Measurements from ENCODE around the gene HCK. TPM values are rescaled to one million over a fixed set of nuclear protein-coding genes. Genes with fewer than 3 reads are reported as not detected.

The HCK gene
- total and polyA plus RNA-seq, 7 experiments from 2014 or later, result 0.09 to 129 (median 1.4) TPM

- peaks cover 0 to 3% of the 10 kb centered on the region in 2 donors for H3K27me3 ChIP-seq (ENCODE audit: control insufficient read depth in 2 of 2, insufficient read depth in 2 of 2, low read length in 2 of 2)
- no peaks in the 10 kb centered on the region for H3K9me3 ChIP-seq (ENCODE audit: control insufficient read depth in 2 of 3, low read length in 3 of 3)
- POLR2A ChIA-PET, result no interaction called here
- CTCF ChIA-PET, result interaction anchor here (1.2 to 1.3 kb wide), 2 partner anchors 8 to 15 kb away, joined by 3 read pairs; no protein-coding TSS in a partner anchor
- ATAC-seq, result peak; percentile 61
- H3K27me3 Mint-ChIP-seq, result peaks cover 66 to 82% (median 71%) of the 10 kb centered on the region in 5 donors
- peaks cover 10 to 28% (median 23%) of the 10 kb centered on the region in 7 donors for H3K4me1 Mint-ChIP-seq
- no peak overlapping the region for H3K27ac Mint-ChIP-seq
- intact Hi-C loops (cut with micrococcal nuclease), result loop anchor here in 1 of 2 donors (1.0 to 10.0 kb wide), 5 partner anchors 13 to 354 kb away; partner anchors contain the start of genes PDRG1, PLAGL2, POFUT1 and TM9SF4
- H3K36me3 Mint-ChIP-seq, result peaks cover 0 to 9% (median 2%) of the 10 kb centered on the region in 5 donors
- DNase-seq, result peak in 8 of 9 donors; percentile 17 to 59 (median 36)
- peak overlapping the region; percentile 54 to 91 (median 82) for H3K4me3 Mint-ChIP-seq
- peak overlapping the region; percentile 48 for H3K4me3 ChIP-seq (ENCODE audit: low read length)
- H3K4me1 ChIP-seq (ENCODE audit: control insufficient read depth in 2 of 2, insufficient read depth in 2 of 2, low read length in 2 of 2), result peaks cover 0 to 6% of the 10 kb centered on the region in 2 donors
- no peak overlapping the region for H3K27ac ChIP-seq (ENCODE audit: low read depth, low read length)
- no peaks in the 10 kb centered on the region for H3K36me3 ChIP-seq (ENCODE audit: control insufficient read depth in 2 of 3, insufficient read depth in 3 of 3, low read length in 3 of 3)
- peaks cover 0 to 6% (median 0%) of the 10 kb centered on the region in 11 donors for H3K9me3 Mint-ChIP-seq
Measured at GRCh38 chr20:32018269-32019155, 33.5 kb upstream of the HCK start.

- ATAC-seq, result no peak
- intact Hi-C loops (cut with micrococcal nuclease), result loop anchor here in 1 of 2 donors (2.0 to 10.0 kb wide), 2 partner anchors 66 to 354 kb away; partner anchors contain the start of gene PDRG1
- Mint-ChIP-seq H3K27ac (no peak overlapping the region), H3K36me3 (peaks cover 0 to 9% (median 2%) of the 10 kb centered on the region in 5 donors), H3K4me3 (peak overlapping the region; percentile 79 to 89 (median 86)), H3K27me3 (peaks cover 68 to 86% (median 77%) of the 10 kb centered on the region in 5 donors), H3K9me3 (peaks cover 0 to 6% (median 0%) of the 10 kb centered on the region in 11 donors), H3K4me1 (peaks cover 10 to 28% (median 23%) of the 10 kb centered on the region in 7 donors)
- Histone ChIP-seq H3K27me3 (ENCODE audit: control insufficient read depth in 2 of 2, insufficient read depth in 2 of 2, low read length in 2 of 2) (peaks cover 2 to 3% of the 10 kb centered on the region in 2 donors), H3K4me1 (ENCODE audit: control insufficient read depth in 2 of 2, insufficient read depth in 2 of 2, low read length in 2 of 2) (peaks cover 0 to 6% of the 10 kb centered on the region in 2 donors), H3K27ac (ENCODE audit: low read depth, low read length) (no peak overlapping the region), H3K9me3 (ENCODE audit: control insufficient read depth in 2 of 3, low read length in 3 of 3) (no peaks in the 10 kb centered on the region), H3K4me3 (ENCODE audit: low read length) (no peak overlapping the region), H3K36me3 (ENCODE audit: control insufficient read depth in 2 of 3, insufficient read depth in 3 of 3, low read length in 3 of 3) (no peaks in the 10 kb centered on the region)
- no peak for DNase-seq
- ChIA-PET CTCF (no interaction called here), POLR2A (no interaction called here)
Measured at GRCh38 chr20:32019156-32019510, 32.9 kb upstream of the HCK start.

- Mint-ChIP-seq H3K4me1 (peaks cover 10 to 28% (median 23%) of the 10 kb centered on the region in 7 donors), H3K9me3 (peaks cover 0 to 6% (median 0%) of the 10 kb centered on the region in 11 donors), H3K36me3 (peaks cover 0 to 9% (median 2%) of the 10 kb centered on the region in 5 donors), H3K27me3 (peaks cover 64 to 85% (median 80%) of the 10 kb centered on the region in 5 donors), H3K27ac (peak overlapping the region in 1 of 9 donors; percentile 52), H3K4me3 (peak overlapping the region; percentile 79 to 89 (median 86))
- no peak for ATAC-seq
- Histone ChIP-seq H3K27ac (ENCODE audit: low read depth, low read length) (no peak overlapping the region), H3K4me3 (ENCODE audit: low read length) (no peak overlapping the region), H3K9me3 (ENCODE audit: control insufficient read depth in 2 of 3, low read length in 3 of 3) (no peaks in the 10 kb centered on the region), H3K27me3 (ENCODE audit: control insufficient read depth in 2 of 2, insufficient read depth in 2 of 2, low read length in 2 of 2) (peaks cover 3% of the 10 kb centered on the region in 2 donors), H3K36me3 (ENCODE audit: control insufficient read depth in 2 of 3, insufficient read depth in 3 of 3, low read length in 3 of 3) (no peaks in the 10 kb centered on the region), H3K4me1 (ENCODE audit: control insufficient read depth in 2 of 2, insufficient read depth in 2 of 2, low read length in 2 of 2) (peaks cover 0 to 6% of the 10 kb centered on the region in 2 donors)
- POLR2A ChIA-PET, result interaction anchor here (1.1 kb wide), 1 partner anchor 12 kb away, joined by 3 read pairs; no protein-coding TSS in a partner anchor
- intact Hi-C loops (cut with micrococcal nuclease), result loop anchor here in 1 of 2 donors (2.0 to 10.0 kb wide), 2 partner anchors 67 to 355 kb away; partner anchors contain the start of gene PDRG1
- CTCF ChIA-PET, result no interaction called here
- DNase-seq, result peak in 1 of 9 donors; percentile 4
Measured at GRCh38 chr20:32019563-32020463, 32.2 kb upstream of the HCK start.

- peaks cover 0 to 3% (median 2%) of the 10 kb centered on the region in 5 donors for H3K36me3 Mint-ChIP-seq
- intact Hi-C loops (cut with micrococcal nuclease), result no loop called here
- ChIA-PET CTCF (interaction anchor here (2.5 kb wide), 1 partner anchor 10 kb away, joined by 7 read pairs; no protein-coding TSS in a partner anchor), POLR2A (no interaction called here)
- Histone ChIP-seq H3K27me3 (ENCODE audit: control insufficient read depth in 2 of 2, insufficient read depth in 2 of 2, low read length in 2 of 2) (peaks cover 3% of the 10 kb centered on the region in 2 donors), H3K36me3 (ENCODE audit: control insufficient read depth in 2 of 3, insufficient read depth in 3 of 3, low read length in 3 of 3) (no peaks in the 10 kb centered on the region), H3K9me3 (ENCODE audit: control insufficient read depth in 2 of 3, low read length in 3 of 3) (no peaks in the 10 kb centered on the region), H3K27ac (ENCODE audit: low read depth, low read length) (no peak overlapping the region), H3K4me1 (ENCODE audit: control insufficient read depth in 2 of 2, insufficient read depth in 2 of 2, low read length in 2 of 2) (peaks cover 0 to 6% of the 10 kb centered on the region in 2 donors), H3K4me3 (ENCODE audit: low read length) (no peak overlapping the region)
- no peak for ATAC-seq
- peak overlapping the region in 1 of 10 donors; percentile 34 for H3K4me3 Mint-ChIP-seq
- H3K27ac Mint-ChIP-seq, result no peak overlapping the region
- peaks cover 0 to 6% (median 0%) of the 10 kb centered on the region in 11 donors for H3K9me3 Mint-ChIP-seq
- no peak for DNase-seq
- H3K4me1 Mint-ChIP-seq, result peaks cover 10 to 28% (median 23%) of the 10 kb centered on the region in 7 donors
- H3K27me3 Mint-ChIP-seq, result peaks cover 54 to 80% (median 79%) of the 10 kb centered on the region in 5 donors
Measured at GRCh38 chr20:32021091-32021490, 31.0 kb upstream of the HCK start.

DNA sequence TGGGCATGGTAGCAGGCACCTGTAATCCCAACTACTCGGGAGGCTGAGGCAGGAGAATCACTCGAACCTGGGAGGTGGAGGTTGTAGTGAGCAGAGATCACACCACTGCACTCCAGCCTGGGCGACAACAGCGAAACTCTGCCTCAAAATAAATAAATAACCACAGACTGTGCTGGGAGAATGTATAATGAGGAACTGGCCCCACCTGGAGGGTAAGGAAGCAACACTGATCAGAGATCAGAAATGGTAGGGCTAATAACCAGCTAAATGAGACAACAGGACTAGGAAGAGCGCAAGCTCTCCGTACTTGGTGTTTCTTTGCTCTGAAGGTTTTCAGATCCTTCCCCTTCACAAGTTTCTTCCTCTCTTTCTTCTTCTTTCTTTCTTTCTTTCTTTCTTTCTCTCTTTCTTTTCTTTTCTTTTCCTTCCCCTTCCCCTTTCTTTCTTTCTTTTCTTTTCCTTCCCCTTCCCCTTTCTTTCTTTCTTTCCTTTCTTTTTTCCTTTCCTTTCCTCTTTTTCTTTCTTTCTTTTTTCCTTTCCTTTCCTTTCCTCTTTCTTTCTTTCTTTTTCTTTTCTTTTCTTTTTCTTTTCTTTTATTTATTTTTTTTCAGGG is 27.3 kb upstream of the HCK start:
- Histone ChIP-seq H3K4me3 (ENCODE audit: low read length) (no peak overlapping the region), H3K9me3 (ENCODE audit: control insufficient read depth in 2 of 3, low read length in 3 of 3) (no peaks in the 10 kb centered on the region), H3K4me1 (ENCODE audit: control insufficient read depth in 2 of 2, insufficient read depth in 2 of 2, low read length in 2 of 2) (peaks cover 0 to 2% of the 10 kb centered on the region in 2 donors), H3K36me3 (ENCODE audit: control insufficient read depth in 2 of 3, insufficient read depth in 3 of 3, low read length in 3 of 3) (no peaks in the 10 kb centered on the region), H3K27me3 (ENCODE audit: control insufficient read depth in 2 of 2, insufficient read depth in 2 of 2, low read length in 2 of 2) (peaks cover 0 to 3% of the 10 kb centered on the region in 2 donors), H3K27ac (ENCODE audit: low read depth, low read length) (no peak overlapping the region)
- H3K4me3 Mint-ChIP-seq, result no peak overlapping the region
- ATAC-seq, result no peak
- CTCF ChIA-PET, result no interaction called here
- H3K36me3 Mint-ChIP-seq, result no peaks in the 10 kb centered on the region
- peaks cover 0 to 6% (median 0%) of the 10 kb centered on the region in 11 donors for H3K9me3 Mint-ChIP-seq
- no peak overlapping the region for H3K27ac Mint-ChIP-seq
- POLR2A ChIA-PET, result interaction anchor here (0.7 kb wide), 1 partner anchor 72 kb away, joined by 3 read pairs; no protein-coding TSS in a partner anchor
- intact Hi-C loops (cut with micrococcal nuclease), result no loop called here
- peaks cover 0 to 9% (median 8%) of the 10 kb centered on the region in 7 donors for H3K4me1 Mint-ChIP-seq
- H3K27me3 Mint-ChIP-seq, result peaks cover 27 to 68% (median 59%) of the 10 kb centered on the region in 5 donors
- no peak for DNase-seq
